ENCODE results near the gene FANK1.
"Not testable (repeated sequence)": the region's sequence is repeated elsewhere in the genome, so short reads cannot be mapped to it uniquely, and the experiment has no call there.

- TF ChIP-seq CTCF (conservative IDR thresholded peaks at IDR 0.05; ENCODE audit: low read length); EZH2phosphoT487 (IDR thresholded peaks at IDR 0.05; ENCODE audit: borderline replicate concordance, low read depth, low read length): not testable (repeated sequence)
These were observed 73.8 kb downstream of the FANK1 start for GRCh38 chr10:125970077-125970630.
